ENCODE data around the gene TM4SF4.

TM4SF4 gene

GRCh38 chr3:149455989-149456388, 18.5 kb upstream of the TM4SF4 start:
- DNase-seq, result no peak

GRCh38 chr3:149459491-149460059, 14.9 kb upstream of the TM4SF4 start:
- no peak for DNase-seq

DNA sequence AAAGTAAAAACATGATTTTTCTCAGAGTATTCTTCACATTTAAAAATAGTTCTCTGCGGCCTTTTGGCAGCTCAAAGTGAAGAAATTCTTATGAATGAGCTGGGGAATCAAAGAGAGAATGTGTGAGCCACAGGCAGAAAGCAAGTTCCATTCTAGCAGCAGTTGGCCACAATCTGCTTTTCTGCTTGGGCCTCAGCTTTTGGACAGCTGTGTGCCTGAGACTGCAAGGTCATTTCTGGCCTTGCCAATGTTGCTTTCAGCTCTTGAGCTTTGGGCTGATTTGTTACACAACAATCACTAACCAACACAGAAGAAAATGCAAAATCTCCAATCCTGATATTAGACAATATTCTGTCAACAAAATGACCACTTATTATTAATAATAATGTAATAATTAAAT, 14.4 kb upstream of the TM4SF4 start:
- DNase-seq, result no peak

GRCh38 chr3:149462051-149462450, 12.4 kb upstream of the TM4SF4 start:
- DNase-seq, result no peak

- no peak for DNase-seq
Measured at GRCh38 chr3:149462581-149463011, 11.9 kb upstream of the TM4SF4 start.

- no peak for DNase-seq
Measured at GRCh38 chr3:149463921-149464320, 10.6 kb upstream of the TM4SF4 start.

DNA sequence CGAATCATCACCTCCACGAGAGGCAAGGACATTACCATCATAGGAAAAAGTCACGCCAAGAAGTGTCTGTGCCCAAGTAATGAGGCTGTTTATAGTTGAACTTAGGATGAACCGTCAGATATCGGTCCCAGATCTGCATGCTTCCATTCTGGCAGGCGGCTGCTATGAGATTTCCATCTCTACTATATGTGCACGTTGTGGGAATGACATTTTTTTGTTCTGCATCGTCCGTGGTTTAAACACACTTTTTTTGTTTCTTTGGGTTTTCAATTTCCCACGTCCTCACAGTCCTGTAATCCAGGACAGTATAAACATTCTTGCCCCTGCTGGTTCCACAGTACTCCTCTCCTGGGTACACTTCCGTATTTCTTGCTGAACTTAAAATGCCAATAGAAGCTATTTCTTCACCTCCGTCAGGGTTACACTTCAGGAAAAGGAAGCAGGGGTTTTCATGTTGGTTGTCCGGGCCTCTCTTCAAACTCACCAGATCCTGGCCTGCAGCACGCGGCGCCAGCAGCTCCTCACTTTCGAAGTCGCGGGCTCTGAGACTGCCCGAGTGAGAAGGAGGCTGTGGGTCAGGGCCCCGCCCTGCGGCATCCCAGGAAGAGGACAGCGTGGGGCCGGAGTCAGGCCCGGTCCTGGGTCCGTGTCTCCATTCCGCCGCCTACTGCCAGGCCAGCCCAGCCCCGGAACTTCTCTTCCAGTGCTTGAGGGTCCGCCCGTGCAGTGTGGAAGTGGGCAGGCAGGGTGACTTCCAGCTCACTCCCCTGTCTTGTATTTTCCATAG, 9.8 kb upstream of the TM4SF4 start:
- DNase-seq, result no peak

GRCh38 chr3:149465351-149465883, 9.1 kb upstream of the TM4SF4 start:
- no peak for DNase-seq

DNA sequence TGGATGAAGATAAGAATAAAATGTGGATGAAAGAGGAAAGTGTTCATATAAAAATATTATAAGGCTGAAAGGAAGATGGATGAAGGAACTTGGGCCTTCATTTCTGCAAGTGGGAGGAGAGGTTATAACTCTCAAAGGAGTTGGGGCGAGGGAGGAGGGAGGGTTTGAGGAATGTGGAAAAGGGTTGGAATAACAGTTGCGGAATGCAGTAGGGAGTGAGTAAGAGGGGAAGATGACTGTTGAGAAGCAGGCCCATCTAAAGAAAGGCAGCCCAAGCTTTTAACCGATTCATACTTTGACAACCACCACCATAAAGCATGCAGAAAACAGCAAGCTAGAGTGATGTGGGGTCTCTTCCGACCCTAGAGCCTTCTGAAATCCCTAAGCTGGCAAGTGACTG, 8.3 kb upstream of the TM4SF4 start:
- no peak for DNase-seq

DNA sequence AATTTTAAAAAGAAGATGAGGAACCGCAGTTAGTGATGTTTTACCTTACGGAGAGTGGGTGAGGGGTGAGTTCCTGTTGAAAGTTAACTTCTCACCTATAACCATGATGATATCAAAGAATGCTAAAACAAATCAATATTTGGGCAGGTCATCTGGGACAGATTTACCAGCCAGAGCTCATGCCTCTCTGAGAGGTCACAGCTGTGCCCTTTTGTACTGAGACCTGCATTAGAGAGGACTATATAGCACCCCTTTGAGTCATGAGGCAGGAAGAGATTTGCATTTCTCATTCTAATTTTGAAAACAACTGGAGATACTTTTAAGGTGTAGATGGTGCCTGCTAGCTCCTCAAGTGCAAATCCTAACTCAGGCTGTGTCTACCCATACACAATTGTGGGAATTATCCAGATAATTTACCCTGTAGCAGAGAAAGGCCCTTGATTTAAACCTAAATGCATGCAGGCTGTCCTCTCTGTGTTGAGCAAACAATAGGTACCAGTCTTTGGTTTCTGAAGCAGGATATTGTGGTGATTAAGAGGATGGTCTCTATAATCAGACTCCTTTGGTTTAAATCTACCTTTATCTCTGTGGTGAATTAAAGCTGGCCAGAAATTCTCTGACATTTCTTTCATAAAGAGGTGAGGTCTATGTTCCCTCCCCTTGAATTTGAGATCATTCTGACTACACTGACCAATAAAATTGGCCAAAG, 5.8 kb upstream of the TM4SF4 start:
- DNase-seq, result no peak

- no peak for DNase-seq
Measured at GRCh38 chr3:149470381-149470780, 4.1 kb upstream of the TM4SF4 start.

DNA sequence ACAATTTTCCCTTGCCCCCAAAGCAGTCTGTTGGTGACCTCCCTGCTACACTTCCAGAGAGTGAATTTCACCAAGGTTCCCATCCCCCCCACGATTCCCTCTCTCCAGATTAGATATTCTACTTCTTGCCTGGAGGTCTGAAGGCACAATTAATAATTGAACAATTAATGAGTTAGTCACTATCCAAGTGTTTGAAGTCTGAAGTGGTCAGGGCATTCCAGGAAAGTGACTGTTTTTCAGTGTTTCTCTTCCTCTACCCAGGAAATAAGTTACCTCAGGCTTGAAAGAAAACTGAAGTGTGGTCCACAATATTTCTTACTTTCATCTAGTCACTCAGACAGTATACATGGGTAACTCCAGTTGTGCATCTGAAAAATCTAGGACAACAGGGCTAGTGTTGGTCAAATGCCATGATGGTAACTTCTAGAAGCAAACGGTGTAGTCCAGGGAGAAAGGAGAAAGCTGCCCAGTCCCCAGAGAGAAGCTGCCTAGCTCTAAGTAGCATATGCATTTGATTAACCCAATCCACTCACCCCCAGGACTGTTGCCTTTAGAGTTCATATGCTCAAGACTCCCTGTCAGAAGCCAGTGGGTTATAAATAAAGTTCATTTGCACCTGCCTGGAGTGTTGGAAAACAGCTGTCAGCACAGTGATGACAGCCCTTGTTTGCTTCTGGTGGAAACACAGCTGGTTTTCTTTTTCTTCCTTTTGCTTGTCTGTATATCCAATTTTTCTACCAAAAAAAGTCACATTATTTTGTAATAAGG, 2.3 kb upstream of the TM4SF4 start:
- no peak for DNase-seq

GRCh38 chr3:149473357-149474249, 894 bp upstream of the TM4SF4 start:
- DNase-seq, result no peak

DNA sequence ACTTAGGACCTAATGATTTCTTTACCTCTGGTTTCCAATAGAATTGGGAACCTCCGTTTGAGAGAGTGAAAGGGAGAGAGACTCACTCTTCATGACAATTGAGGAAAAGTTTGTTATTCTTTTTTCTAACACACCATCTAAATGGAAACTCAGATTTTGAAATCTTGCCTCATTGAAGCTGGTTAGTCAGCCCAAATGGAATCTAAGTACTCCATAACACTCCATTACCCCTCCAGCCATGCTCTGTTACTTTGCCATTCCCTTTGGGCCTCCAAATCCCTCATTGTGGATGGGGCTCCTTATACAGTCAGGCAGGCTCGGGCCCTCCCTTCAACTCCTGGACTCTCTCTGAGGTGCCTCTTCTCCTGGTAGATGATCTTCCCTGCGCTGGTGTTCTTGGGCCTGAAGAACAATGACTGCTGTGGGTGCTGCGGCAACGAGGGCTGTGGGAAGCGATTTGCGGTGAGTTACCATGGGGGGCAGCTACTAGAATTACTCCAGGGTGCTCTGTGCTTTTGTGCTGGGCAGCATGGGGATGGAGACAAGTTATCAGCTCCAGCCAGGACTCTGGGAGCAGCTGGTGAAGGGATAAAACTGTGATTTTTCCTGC, 1.1 kb downstream of the TM4SF4 start:
- no peak for DNase-seq

- DNase-seq, result no peak
Measured at GRCh38 chr3:149476225-149476624, 1.7 kb downstream of the TM4SF4 start.

GRCh38 chr3:149479621-149480325, 5.3 kb downstream of the TM4SF4 start:
- DNase-seq, result no peak

- DNase-seq, result peak; percentile 21 to 52
Measured at GRCh38 chr3:149480326-149481017, 6.0 kb downstream of the TM4SF4 start.

DNA sequence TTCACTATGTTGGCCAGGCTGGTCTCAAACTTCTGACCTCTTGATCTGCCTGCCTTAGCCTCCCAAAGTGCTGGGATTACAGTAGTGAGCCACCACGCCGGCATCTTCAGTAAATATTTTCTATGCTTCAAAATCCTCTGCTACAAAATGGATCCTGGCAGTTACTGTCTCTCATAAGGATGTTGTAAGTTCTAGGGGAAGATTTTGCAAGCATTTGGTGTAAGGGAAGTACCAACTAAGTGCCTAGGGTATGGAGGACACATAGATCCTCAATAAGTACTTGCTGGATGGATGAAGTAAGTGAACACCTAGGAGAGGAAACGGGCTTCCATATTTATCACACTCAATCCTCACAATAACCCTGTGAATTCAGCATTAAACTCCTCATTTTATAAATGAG, 6.6 kb downstream of the TM4SF4 start:
- no peak for DNase-seq

DNA sequence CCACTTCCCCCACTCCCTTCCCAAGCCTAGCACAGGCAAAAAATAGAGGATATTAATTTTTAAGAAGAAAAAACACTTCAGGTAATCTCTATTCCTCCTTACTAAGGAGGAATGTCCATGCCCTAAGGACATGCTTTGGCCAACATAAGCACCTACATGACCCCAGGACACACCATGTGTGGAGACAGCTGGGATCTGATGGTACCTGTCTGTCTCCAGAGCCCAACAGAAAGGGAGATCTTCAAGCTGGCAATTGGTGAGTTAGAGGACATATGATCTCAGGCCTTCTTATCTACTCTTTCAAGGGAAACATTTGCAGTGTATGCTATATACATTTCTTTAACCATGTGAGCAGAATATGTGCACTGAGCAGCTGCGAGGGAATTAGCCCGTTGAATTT, 7.0 kb downstream of the TM4SF4 start:
- no peak for DNase-seq

- DNase-seq, result no peak
Measured at GRCh38 chr3:149486726-149487125, 12.2 kb downstream of the TM4SF4 start.

All from stimulated activated CD4-positive, alpha-beta T cell treated with anti-CD3 and anti-CD28 coated beads, Interleukin-2, amount 100 ng/mL, for 24 hours (primary cell).